HG03103 (cell line): Measurements from ENCODE around the gene NAV2.

Source experiments
- ATAC-seq: cut with Tn5 transposase; IDR thresholded peaks from one replicate; pipeline ENCODE4 v1.9.1; 2021; ENCODE audit warnings: low read depth; ENCODE audit not compliant: unreplicated experiment

The NAV2 gene

DNA sequence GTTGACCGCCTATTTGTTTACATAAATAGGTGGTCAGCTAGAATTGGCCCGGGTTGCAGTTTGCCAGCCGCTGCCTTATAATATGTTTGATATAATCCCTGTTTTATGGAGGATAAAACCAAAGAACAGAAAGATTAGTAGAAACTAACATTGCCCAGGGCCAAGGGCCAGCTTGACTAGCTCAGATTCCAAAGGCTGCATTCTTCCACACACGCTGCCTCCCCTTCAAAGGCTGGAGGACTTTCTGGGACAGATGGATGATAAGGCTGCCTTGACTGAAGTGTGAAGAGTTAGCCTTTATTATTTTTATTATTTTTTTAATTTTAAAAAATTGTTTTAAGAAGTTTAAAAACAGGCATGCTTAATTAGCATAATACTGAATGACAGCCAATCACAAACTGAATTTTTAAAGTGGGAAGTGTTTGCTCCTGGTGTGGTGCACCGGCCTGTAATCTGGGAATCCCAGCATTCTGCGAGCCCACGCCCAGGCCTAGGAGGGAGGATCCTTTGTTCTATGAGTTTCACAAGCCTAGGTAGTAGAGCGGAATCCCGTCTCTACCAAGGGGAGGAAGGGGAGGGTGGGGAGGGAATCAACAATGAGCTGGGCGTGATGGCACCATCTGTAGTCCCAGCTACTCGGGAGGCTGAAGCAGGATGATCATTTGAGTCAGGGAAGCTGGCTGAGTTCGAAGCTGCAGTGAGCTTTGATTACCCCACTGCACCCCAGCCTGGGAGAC lies 114.9 kb downstream of the NAV2 start:
- ATAC-seq, result no peak

DNA sequence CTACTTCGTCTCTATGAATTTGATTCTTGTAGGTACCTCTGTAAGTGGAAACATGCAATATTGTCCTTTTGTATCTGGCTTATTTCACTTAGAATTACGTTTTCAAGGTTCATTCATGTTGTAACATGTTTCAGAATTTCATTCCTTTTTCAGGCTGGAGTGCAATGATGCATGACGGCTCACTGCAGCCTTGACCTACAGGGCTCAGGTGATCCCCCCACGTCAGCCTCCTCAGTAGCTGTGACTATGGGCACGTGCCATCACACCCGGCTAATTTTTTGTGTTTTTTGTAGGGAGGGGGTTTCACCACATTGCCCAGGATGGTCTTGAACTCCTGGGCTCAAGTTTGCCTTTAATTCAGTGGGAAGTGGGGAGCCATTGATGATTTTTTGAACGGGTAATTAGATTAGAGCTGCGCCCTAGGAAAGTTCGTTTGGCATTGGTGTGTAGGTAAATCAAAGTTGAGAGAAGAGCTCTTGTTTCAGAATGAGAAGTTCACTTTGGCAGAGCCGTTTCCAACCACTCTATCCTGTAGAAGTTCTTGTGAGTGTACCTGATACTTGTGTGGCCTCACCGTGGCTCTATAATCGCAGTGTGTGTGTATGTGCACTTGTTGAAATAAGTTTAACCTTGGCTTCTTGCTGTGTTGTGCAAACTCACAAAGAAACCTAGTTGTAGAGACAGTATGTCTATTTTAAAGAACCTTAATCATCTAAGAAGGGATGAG lies 115.9 kb downstream of the NAV2 start:
- no peak for ATAC-seq

- ATAC-seq, result no peak
Measured at GRCh38 chr11:19829109-19829837, 116.6 kb downstream of the NAV2 start.

GRCh38 chr11:19832086-19832750 lies 119.6 kb downstream of the NAV2 start:
- ATAC-seq, result no peak

GRCh38 chr11:19832901-19833300 lies 120.3 kb downstream of the NAV2 start:
- ATAC-seq, result no peak

DNA sequence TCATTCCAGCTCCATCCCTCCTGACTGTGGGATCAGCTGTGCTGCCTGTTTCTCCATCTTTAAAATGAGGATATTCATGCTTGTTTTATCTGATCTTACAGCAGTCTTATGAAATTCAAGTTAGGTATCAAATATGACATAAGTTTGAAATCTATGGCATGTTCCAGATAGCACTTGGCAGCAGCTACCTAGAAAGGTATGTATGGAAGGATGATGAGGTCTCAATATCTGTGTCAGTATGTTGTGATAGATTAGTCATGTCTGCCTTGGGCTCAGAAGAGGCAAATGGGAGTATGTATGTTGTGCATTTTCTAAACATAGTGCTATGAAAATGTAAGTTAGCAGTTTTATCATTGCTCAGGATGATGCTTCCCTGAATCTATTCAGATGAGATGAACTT lies 122.1 kb downstream of the NAV2 start:
- ATAC-seq, result no peak

DNA sequence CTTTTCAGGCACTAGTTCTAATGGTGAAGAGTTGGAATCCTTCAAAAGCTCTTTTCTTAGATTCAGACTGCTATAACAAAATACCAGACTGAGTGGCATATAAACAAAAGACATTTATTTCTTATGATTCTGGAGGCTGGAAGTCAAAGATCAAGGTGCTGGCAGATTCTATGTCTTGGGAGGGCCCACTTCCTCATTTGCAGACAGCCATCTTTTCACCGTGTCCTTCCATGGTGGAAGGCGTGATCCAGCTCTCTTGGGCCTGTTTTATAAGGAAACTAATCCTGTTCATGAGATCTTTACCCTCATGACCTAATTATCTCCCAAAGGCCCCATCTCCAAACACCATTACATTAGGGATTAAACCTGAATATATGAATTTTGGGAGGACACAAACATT lies 124.0 kb downstream of the NAV2 start:
- no peak for ATAC-seq

DNA sequence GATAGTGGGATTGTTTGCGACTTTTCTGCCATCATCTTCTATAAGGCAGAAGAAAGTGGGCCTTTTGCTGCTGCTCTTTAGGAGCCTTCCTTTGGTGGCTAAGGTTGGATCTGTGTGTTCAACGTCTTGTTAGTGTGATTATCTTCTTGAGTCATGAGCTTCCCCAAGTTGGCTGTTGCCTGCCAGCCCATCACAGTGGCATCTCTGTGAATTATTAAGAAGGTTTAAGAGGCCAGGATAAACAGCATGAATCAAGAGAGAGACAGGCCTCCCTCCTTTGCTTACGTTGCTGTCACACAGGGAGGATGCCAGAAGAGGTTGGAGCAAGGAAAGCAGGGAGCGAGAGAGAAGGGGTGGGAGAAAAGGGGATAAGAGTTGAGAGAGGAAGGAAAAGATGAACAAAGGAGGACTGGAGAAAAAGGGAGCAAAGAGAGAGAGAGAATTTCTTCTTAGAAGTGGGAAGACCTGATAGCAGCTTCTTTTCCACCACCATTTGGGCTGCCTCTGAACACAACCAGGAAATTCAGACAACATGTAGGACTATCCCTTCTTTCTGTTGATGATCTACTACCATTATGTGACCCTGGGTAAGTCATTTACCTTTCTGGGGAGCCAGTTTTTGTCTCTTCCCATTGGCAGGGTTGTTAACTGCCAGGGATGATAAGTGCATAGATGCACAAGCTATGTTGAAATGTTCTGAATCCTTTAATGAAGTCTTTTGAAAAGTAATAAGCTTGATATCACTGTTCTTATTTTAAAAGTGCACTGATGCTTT lies 126.5 kb downstream of the NAV2 start:
- no peak for ATAC-seq

GRCh38 chr11:19840961-19841360 lies 128.3 kb downstream of the NAV2 start:
- ATAC-seq, result no peak

DNA sequence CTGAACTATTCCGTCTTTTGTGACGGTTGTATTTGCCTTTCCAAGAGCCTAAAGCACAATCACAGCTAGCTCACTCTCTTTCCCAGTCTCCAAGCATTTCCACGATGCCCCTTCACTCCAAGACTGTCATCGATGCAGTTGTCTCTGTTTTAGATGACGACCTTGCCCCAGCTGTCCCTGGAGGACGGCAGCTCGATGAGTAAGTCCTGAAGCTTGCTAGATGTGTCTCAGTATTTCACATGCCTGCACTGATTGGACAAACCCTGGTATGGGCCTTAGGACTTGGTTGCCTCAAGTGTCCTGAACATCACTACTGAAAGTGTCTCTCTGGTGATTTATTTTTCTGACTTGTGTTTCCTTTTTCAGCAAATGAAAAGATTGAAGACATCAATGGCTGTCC lies 129.9 kb downstream of the NAV2 start:
- ATAC-seq, result no peak

DNA sequence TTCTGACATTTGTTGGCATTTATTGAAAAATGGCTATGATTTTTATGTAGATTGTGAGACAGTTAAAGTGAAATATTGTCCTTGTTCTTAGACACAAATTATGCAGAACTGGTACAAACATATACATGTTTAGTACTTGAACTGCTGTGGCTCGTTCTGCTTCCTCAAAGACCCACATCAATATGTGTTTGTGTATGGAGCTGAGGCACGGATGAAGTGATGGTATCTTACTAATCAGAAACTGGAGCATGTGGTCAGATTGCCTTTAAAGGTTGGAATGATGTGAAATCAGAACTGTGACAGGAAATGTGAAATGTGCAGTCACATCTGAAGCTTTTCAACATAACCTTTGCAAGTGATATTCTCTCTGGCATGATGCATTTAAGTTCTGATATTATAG lies 130.4 kb downstream of the NAV2 start:
- ATAC-seq, result no peak

DNA sequence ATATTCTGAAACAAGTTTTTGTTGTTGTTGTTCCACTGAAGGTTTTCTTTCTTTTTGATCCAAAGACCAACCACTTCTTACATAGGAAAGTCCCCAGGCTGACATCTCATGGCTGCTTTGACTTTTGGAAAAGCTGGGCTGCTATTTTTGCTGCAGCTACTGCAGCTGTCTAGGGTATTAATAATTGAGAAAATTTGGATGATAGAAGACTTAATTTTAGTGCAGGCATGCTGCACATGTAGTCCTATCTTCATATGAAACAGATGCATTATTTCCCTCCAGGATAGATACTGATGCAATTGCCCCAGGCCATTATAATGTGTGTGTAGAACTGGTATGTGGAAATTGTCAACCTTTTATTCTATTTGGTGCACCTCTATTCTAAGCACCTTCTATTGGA lies 131.4 kb downstream of the NAV2 start:
- ATAC-seq, result no peak

DNA sequence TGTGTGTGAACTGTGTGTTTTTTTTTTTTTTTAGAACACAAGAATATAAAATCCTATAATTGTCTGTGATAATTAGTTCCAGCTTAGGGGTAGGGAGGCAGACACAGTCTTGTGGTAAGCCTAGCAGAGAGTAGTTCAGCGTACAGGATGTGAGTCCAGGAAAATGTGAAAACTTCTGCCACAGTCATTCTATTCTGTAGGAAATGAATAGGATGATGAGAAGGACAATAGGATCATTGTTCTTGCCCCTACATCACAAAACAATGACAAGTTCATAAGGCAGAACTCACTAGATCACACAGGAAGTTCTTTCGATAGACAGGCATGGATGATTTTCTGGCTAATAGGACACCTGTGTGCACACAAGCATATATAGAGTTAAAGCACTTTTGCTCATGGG lies 132.2 kb downstream of the NAV2 start:
- ATAC-seq, result no peak

DNA sequence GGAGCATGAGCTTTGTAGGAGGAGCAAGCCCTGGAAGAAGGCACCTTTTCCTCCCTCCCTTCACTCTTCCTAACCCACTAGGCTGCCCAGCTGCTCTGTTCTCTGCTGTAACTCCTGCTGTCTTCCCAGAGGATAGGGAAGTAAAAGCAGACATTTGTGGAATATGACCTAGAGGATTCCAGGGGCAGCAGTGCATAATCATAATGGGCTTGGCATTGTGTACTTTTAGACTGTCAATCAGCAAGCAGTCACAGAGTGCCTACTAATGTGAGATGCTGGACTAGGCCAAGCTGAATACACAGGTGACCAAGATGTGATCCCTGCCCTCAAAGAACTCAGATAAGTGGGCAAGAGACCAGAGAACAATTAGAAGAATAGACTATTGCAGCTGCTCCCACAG lies 133.0 kb downstream of the NAV2 start:
- no peak for ATAC-seq

DNA sequence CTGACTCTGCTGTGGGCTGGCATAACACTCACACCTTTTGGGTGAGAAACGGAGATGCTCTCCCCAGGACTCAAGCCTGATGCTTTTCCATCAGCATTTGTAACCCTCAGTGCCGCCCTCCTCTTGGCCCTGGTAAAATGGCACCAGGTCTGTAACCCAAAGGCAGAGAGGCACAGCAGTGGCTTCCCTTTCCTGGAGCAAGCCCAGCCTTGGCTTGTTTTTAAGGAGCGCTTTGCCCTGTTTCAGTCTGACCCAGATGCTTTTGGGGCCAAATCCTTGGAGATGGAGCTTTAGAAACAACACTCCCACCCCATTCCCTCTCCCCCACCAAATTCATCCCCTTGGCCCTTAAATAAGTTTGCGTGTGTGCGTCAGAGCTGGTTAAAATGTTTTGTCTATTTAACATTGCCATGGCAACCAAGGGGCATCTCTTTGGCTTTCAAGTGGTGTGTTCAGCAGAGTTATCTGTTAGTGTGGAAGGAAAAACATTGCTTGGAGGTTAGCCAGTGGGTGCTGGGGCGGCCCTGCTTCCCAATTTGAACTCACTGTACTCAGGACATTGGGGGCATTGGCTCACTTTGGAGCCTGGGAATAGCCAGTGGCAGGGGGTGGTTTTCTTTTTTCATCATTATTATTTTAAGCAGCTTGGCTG lies 134.1 kb downstream of the NAV2 start:
- no peak for ATAC-seq

GRCh38 chr11:19848219-19848618 lies 135.6 kb downstream of the NAV2 start:
- no peak for ATAC-seq

DNA sequence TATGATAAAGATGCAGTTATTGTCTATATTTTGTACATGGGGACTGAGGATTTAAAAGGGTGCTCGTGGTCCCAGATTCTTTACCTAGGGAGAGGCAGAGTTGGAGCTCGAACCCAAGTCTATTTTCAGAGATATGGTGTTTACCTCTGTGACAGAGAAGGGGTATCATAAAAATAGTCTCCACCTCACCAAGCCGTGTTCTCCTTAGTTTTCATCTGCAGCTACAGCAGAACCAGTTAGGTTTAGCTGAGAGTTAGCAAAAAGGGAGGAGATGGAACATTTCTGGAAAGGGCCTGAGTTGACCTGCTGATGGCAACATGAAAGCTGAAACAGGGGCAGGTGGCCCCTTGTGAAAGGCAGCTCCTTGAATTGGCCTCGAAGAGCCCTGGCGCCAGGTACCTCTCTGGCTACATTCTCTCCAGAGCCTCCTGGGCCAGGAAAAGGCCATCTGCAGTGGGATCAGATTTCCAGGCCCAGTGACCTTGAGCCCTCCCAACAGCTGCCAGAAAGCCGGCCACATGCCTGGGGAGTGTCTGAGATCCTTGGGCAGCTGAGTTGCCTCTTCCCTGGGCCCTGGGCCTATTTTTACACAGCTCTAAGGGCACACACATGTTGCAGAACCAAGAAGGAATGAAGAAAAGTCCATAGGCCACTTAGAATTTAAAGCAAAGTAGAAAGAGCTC lies 136.6 kb downstream of the NAV2 start:
- ATAC-seq, result no peak

DNA sequence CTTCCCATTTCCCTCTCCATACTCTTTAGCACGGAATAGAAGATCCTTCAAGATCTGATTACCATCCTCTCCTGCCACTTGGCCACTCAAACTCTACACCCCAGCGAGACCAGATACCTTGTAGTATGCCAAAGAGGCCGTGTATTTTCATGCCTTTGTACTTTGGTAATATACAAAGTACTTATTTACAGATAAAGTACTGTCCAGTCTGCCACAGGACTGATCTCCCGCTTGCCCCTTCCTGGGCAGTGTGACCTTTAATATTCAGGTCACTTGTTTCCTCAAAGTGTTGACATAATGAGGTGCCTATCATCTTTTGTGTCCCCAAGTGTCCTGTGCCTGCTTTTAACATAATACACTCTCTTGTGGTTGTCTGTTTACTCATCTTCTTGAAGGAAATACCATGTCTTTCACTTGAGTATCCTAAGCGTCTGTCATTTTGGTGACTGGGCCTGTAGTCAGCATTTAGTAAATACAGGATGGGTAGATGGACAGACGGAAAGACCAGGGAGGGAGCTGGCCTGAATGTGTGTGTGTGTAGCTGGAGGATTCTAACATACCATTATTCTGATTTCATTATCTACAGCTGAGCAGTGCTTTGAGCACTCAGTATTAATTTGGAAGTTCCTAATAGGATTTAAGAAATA lies 137.4 kb downstream of the NAV2 start:
- ATAC-seq, result no peak

DNA sequence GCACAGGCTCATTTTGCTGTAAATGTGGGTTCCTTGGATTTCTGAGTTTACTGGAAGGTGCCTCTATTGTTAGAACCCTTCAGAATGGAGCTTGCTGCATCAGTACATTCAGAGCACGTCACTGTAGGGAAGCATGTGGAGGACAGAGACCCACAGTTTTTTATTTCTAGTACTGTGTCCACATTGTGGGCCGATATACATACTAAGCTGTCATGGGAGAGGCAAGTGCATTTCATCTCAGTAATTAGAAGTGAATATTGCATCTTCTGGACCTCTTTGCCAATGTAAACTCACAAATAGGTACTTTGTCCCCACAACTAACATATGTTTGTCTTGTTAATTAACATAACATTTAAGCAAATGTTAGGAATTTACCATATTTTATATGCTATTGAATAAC lies 139.7 kb downstream of the NAV2 start:
- no peak for ATAC-seq
